A549 (cell line): ENCODE data around the gene TKFC.

Source experiments
- CHD2 ChIP-seq: fragments of 150-350 bp; IDR thresholded peaks from 2 replicates; pipeline ENCODE4 v1.6.1; 2014; ENCODE audit warnings: low read length; ENCODE audit not compliant: partially characterized antibody
- CTCF ChIP-seq: fragments of >200 bp; sonication (Bioruptor Twin); formaldehyde crosslinking; IDR thresholded peaks from 3 replicates; pipeline ENCODE4 v1.5.1; 2016
- EP300 ChIP-seq, 2 experiments: fragments of >200 bp; sonication (Bioruptor Twin); formaldehyde crosslinking; IDR thresholded peaks; 2 replicates in 1 of 2; 3 replicates in 1 of 2; pipeline ENCODE4 v1.6.1; 2016 to 2017
- HDAC2 ChIP-seq: fragments of 200-600 bp; sonication (generic); IDR thresholded peaks from 2 replicates; pipeline ENCODE4 v1.6.1; 2016
- JUN ChIP-seq, 2 experiments: fragments of >200 bp; sonication (Bioruptor Twin); formaldehyde crosslinking; IDR thresholded peaks; 2 replicates in 1 of 2; 3 replicates in 1 of 2; pipeline ENCODE4 v1.6.1; 2016 to 2017
- POLR2A ChIP-seq: IDR thresholded peaks from 2 replicates; pipeline ENCODE4 v1.6.1; 2012; ENCODE audit warnings: mild to moderate bottlenecking, low read length
- POLR2AphosphoS2 ChIP-seq: conservative IDR thresholded peaks from 2 replicates; pipeline ENCODE4 v1.6.1; 2012; ENCODE audit warnings: low read length, improper control_type of control experiment, inconsistent platforms
- RAD21 ChIP-seq, 2 experiments: fragments of >200 bp in 1 of 2; sonication (Bioruptor Twin) in 1 of 2; formaldehyde crosslinking in 1 of 2; IDR thresholded peaks in 1 of 2; conservative IDR thresholded peaks in 1 of 2; 2 replicates in 1 of 2; 3 replicates in 1 of 2; pipeline ENCODE4 v1.6.1; 2012 to 2018; ENCODE audit warnings: inconsistent platforms in 1 of 2
- REST ChIP-seq: fragments of 200-600 bp; sonication (generic); IDR thresholded peaks from 2 replicates; pipeline ENCODE4 v1.6.1; 2016; ENCODE audit warnings: antibody characterized with exemption, mild to moderate bottlenecking, moderate library complexity
- RFX5 ChIP-seq: fragments of 450-650 bp; IDR thresholded peaks from 2 replicates; pipeline ENCODE4 v1.7.1; 2014; ENCODE audit warnings: antibody characterized with exemption, mild to moderate bottlenecking, moderate library complexity
- RNF2 ChIP-seq: fragments of 200-600 bp; sonication (generic); IDR thresholded peaks from 2 replicates; pipeline ENCODE4 v1.6.1; 2016; ENCODE audit warnings: low read depth, mild to moderate bottlenecking, antibody characterized with exemption, moderate library complexity, borderline replicate concordance
- SMC3 ChIP-seq: fragments of >200 bp; sonication (Bioruptor Twin); formaldehyde crosslinking; IDR thresholded peaks from 3 replicates; pipeline ENCODE4 v1.6.1; 2018; ENCODE audit warnings: inconsistent platforms
- TP53 ChIP-seq: fragments of 250-450 bp; sonication (Bioruptor Pico); IDR thresholded peaks from 2 replicates; pipeline ENCODE4 v1.5.0; 2021; ENCODE audit warnings: mild to moderate bottlenecking, moderate library complexity

- TF ChIP-seq RAD21 (conservative IDR thresholded peaks at IDR 0.05 in 1 of 2, IDR thresholded peaks at IDR 0.05 in 1 of 2) (no peak), POLR2A (no peak), EP300 (IDR thresholded peaks at IDR 0.05) (no peak), CTCF (no peak), RFX5 (no peak), JUN (IDR thresholded peaks at IDR 0.05) (no peak), POLR2AphosphoS2 (no peak), TP53 (CRISPR knock-in tag) (no peak), SMC3 (no peak), RNF2 (no peak), CHD2 (no peak), HDAC2 (no peak), REST (no peak)
These were observed 1.4 kb upstream of the TKFC start for GRCh38 chr11:61331651-61332050.
